SK-N-SH treated with all-trans-retinoic acid at 6 μM for 48 hours (cell line): ENCODE results near the gene ZAP70.

Experiments
- ATAC-seq: fragments of 200-7000 bp; cut with Tn5 transposase; 3 replicates; pipeline ENCODE4 v1.9.1; 2020; ENCODE audit warnings: mild to moderate bottlenecking, moderate library complexity
- ARNTL ChIP-seq: fragments of 450-650 bp; formaldehyde crosslinking; IDR thresholded peaks from 2 replicates; pipeline ENCODE4 v1.5.0; 2020; ENCODE audit warnings: low read depth, mild to moderate bottlenecking, moderate library complexity, borderline replicate concordance
- BACH2 ChIP-seq: fragments of 250-450 bp; sonication (Bioruptor Pico); IDR thresholded peaks from 2 replicates; pipeline ENCODE4 v1.9.0; 2021; ENCODE audit warnings: mild to moderate bottlenecking, borderline replicate concordance
- CSDC2 ChIP-seq: fragments of 250-450 bp; sonication (Bioruptor Pico); IDR thresholded peaks from 2 replicates; pipeline ENCODE4 v1.5.0; 2020; ENCODE audit warnings: mild to moderate bottlenecking, moderate library complexity
- ESRRG ChIP-seq: fragments of 250-450 bp; sonication (Bioruptor Pico); IDR thresholded peaks from 2 replicates; pipeline ENCODE4 v1.6.1; 2021; ENCODE audit warnings: mild to moderate bottlenecking
- GLIS3 ChIP-seq: fragments of 250-450 bp; sonication (Bioruptor Pico); IDR thresholded peaks from 2 replicates; pipeline ENCODE4 v1.5.0; 2020; ENCODE audit warnings: mild to moderate bottlenecking, moderate library complexity
- ISL1 ChIP-seq: fragments of 250-450 bp; sonication (Bioruptor Pico); IDR thresholded peaks from 2 replicates; pipeline ENCODE4 v2.1.2; 2022; ENCODE audit warnings: mild to moderate bottlenecking, moderate library complexity
- OSR1 ChIP-seq: fragments of 250-450 bp; sonication (Bioruptor Pico); IDR thresholded peaks from 2 replicates; pipeline ENCODE4 v1.8.0; 2022; ENCODE audit warnings: moderate library complexity, mild to moderate bottlenecking, inconsistent platforms
- PPARA ChIP-seq: fragments of 250-450 bp; sonication (Bioruptor Pico); IDR thresholded peaks from 2 replicates; pipeline ENCODE4 v1.5.0; 2020; ENCODE audit warnings: mild to moderate bottlenecking, borderline replicate concordance
- RARB ChIP-seq: fragments of 250-450 bp; sonication (Bioruptor Pico); IDR thresholded peaks from 2 replicates; pipeline ENCODE4 v1.8.0; 2021; ENCODE audit warnings: mild to moderate bottlenecking, moderate library complexity
- SNAI2 ChIP-seq: fragments of 250-450 bp; sonication (Bioruptor Pico); IDR thresholded peaks from 2 replicates; pipeline ENCODE4 v1.5.0; 2020; ENCODE audit warnings: mild to moderate bottlenecking, moderate library complexity
- TCF4 ChIP-seq: fragments of 250-450 bp; sonication (Bioruptor Pico); IDR thresholded peaks from 2 replicates; pipeline ENCODE4 v1.8.0; 2021; ENCODE audit warnings: mild to moderate bottlenecking, moderate library complexity, borderline replicate concordance
- TOX ChIP-seq: fragments of 250-450 bp; sonication (Bioruptor Pico); IDR thresholded peaks from 2 replicates; pipeline ENCODE4 v1.8.0; 2021; ENCODE audit warnings: mild to moderate bottlenecking, moderate library complexity, borderline replicate concordance
- ZC3H10 ChIP-seq: fragments of 250-450 bp; sonication (Bioruptor Pico); IDR thresholded peaks from 2 replicates; pipeline ENCODE4 v1.5.1; 2021; ENCODE audit warnings: mild to moderate bottlenecking, moderate library complexity
- ZFP3 ChIP-seq: fragments of 250-450 bp; sonication (Bioruptor Pico); IDR thresholded peaks from 2 replicates; pipeline ENCODE4 v1.5.0; 2020; ENCODE audit warnings: mild to moderate bottlenecking, moderate library complexity
- ZFP30 ChIP-seq: fragments of 450-650 bp; formaldehyde crosslinking; IDR thresholded peaks from 2 replicates; pipeline ENCODE4 v1.5.0; 2022; ENCODE audit warnings: mild to moderate bottlenecking, moderate library complexity
- ZNF565 ChIP-seq: fragments of 450-650 bp; formaldehyde crosslinking; conservative IDR thresholded peaks from 2 replicates; pipeline ENCODE4 v1.5.0; 2020; ENCODE audit warnings: low read depth, mild to moderate bottlenecking, moderate library complexity
- ZNF8 ChIP-seq: fragments of 450-650 bp; formaldehyde crosslinking; IDR thresholded peaks from 2 replicates; pipeline ENCODE4 v1.5.0; 2020; ENCODE audit warnings: mild to moderate bottlenecking, moderate library complexity
- TF ChIP-seq, protein P1 (sequence below): fragments of 250-450 bp; sonication (Bioruptor Pico); IDR thresholded peaks from 2 replicates; pipeline ENCODE4 v1.8.0; 2021; ENCODE audit warnings: low read depth, mild to moderate bottlenecking, moderate library complexity, borderline replicate concordance
- TF ChIP-seq, protein P2 (sequence below): fragments of 250-450 bp; sonication (Bioruptor Pico); IDR thresholded peaks from 2 replicates; pipeline ENCODE4 v1.5.1; 2021; ENCODE audit warnings: mild to moderate bottlenecking, moderate library complexity
- TF ChIP-seq, protein P3 (sequence below): fragments of 250-450 bp; sonication (Bioruptor Pico); IDR thresholded peaks from 2 replicates; pipeline ENCODE4 v1.5.0; 2020; ENCODE audit warnings: mild to moderate bottlenecking, moderate library complexity
- TF ChIP-seq, protein P4 (sequence below): fragments of 250-450 bp; sonication (Bioruptor Pico); IDR thresholded peaks from 2 replicates; pipeline ENCODE4 v1.8.0; 2020; ENCODE audit warnings: mild to moderate bottlenecking, moderate library complexity, borderline replicate concordance

Gene ZAP70

DNA sequence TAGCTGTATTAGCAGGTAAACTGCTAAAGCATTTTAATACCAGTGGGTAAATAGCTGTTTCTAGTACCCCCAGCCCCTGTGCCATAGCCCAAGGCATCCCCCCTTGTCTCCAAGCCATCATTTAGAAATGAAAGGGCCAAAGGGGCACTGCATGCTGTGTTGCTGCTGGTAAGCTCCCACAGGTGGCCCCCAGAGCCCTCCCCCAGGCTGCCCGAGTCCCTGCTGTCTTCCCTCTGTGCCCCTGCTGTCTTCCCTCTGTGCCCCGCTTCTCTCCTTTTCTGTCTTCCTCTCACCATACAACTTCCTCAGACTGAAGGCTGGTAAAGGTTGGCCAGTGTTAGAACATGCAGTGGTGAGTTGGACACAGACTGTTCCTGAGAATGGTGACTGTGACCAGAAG lies 42.1 kb downstream of the ZAP70 start:
- ATAC-seq, result no peak
- TF ChIP-seq ESRRG (CRISPR knock-in tag), result no peak
- no peak for TF ChIP-seq CSDC2 (CRISPR knock-in tag)
- TF ChIP-seq PPARA (CRISPR knock-in tag), result no peak
- TF ChIP-seq SNAI2 (CRISPR knock-in tag), result no peak
- TF ChIP-seq GLIS3 (CRISPR knock-in tag), result no peak
- no peak for TF ChIP-seq ZNF8 (CRISPR knock-in tag)
- TF ChIP-seq ARNTL, result no peak
- TF ChIP-seq RARB (CRISPR knock-in tag), result no peak
- TF ChIP-seq, protein P1, sequence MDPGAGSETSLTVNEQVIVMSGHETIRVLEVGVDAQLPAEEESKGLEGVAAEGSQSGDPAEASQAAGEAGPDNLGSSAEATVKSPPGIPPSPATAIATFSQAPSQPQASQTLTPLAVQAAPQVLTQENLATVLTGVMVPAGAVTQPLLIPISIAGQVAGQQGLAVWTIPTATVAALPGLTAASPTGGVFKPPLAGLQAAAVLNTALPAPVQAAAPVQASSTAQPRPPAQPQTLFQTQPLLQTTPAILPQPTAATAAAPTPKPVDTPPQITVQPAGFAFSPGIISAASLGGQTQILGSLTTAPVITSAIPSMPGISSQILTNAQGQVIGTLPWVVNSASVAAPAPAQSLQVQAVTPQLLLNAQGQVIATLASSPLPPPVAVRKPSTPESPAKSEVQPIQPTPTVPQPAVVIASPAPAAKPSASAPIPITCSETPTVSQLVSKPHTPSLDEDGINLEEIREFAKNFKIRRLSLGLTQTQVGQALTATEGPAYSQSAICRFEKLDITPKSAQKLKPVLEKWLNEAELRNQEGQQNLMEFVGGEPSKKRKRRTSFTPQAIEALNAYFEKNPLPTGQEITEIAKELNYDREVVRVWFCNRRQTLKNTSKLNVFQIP, result no peak
- no peak for TF ChIP-seq ZC3H10 (CRISPR knock-in tag)
- TF ChIP-seq, protein P2, sequence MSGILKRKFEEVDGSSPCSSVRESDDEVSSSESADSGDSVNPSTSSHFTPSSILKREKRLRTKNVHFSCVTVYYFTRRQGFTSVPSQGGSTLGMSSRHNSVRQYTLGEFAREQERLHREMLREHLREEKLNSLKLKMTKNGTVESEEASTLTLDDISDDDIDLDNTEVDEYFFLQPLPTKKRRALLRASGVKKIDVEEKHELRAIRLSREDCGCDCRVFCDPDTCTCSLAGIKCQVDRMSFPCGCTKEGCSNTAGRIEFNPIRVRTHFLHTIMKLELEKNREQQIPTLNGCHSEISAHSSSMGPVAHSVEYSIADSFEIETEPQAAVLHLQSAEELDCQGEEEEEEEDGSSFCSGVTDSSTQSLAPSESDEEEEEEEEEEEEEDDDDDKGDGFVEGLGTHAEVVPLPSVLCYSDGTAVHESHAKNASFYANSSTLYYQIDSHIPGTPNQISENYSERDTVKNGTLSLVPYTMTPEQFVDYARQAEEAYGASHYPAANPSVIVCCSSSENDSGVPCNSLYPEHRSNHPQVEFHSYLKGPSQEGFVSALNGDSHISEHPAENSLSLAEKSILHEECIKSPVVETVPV (CRISPR knock-in tag), result no peak
- TF ChIP-seq BACH2 (CRISPR knock-in tag), result no peak

DNA sequence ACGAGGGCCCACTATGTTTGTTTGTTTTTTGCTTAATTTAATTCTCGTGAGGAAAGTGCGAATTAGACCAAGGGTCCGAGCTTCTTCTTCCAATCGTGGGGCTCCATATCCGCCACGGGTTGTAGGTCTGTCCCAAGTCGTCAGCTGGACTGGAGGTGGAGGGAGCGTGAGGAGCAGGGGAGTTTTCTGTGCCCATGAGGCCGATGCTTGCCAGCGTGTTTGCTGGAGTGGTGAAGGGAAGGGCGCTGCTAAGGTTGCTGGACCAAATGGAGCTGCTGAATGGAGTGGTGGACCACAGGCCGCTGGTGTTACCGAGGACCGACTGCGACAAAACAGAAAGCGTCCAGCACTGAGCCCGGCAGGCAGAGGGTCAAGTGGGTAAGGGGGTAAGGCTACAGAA lies 43.7 kb downstream of the ZAP70 start:
- no peak for ATAC-seq
- TF ChIP-seq CSDC2 (CRISPR knock-in tag) (no peak), SNAI2 (CRISPR knock-in tag) (no peak), ZC3H10 (CRISPR knock-in tag) (no peak), OSR1 (CRISPR knock-in tag) (no peak), TCF4 (CRISPR knock-in tag) (no peak), ZFP30 (CRISPR knock-in tag) (no peak), ARNTL (no peak), ISL1 (CRISPR knock-in tag) (no peak), TOX (CRISPR knock-in tag) (no peak), RARB (CRISPR knock-in tag) (no peak), PPARA (CRISPR knock-in tag) (no peak), ZNF8 (CRISPR knock-in tag) (no peak), ZNF565 (CRISPR knock-in tag) (no peak), ZFP3 (CRISPR knock-in tag) (no peak), ESRRG (CRISPR knock-in tag) (no peak)
- TF ChIP-seq, protein P3, sequence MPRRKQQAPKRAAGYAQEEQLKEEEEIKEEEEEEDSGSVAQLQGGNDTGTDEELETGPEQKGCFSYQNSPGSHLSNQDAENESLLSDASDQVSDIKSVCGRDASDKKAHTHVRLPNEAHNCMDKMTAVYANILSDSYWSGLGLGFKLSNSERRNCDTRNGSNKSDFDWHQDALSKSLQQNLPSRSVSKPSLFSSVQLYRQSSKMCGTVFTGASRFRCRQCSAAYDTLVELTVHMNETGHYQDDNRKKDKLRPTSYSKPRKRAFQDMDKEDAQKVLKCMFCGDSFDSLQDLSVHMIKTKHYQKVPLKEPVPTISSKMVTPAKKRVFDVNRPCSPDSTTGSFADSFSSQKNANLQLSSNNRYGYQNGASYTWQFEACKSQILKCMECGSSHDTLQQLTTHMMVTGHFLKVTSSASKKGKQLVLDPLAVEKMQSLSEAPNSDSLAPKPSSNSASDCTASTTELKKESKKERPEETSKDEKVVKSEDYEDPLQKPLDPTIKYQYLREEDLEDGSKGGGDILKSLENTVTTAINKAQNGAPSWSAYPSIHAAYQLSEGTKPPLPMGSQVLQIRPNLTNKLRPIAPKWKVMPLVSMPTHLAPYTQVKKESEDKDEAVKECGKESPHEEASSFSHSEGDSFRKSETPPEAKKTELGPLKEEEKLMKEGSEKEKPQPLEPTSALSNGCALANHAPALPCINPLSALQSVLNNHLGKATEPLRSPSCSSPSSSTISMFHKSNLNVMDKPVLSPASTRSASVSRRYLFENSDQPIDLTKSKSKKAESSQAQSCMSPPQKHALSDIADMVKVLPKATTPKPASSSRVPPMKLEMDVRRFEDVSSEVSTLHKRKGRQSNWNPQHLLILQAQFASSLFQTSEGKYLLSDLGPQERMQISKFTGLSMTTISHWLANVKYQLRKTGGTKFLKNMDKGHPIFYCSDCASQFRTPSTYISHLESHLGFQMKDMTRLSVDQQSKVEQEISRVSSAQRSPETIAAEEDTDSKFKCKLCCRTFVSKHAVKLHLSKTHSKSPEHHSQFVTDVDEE (CRISPR knock-in tag), result no peak
- TF ChIP-seq, protein P2 (CRISPR knock-in tag), result no peak
- TF ChIP-seq, protein P1, result no peak
- TF ChIP-seq, protein P4, sequence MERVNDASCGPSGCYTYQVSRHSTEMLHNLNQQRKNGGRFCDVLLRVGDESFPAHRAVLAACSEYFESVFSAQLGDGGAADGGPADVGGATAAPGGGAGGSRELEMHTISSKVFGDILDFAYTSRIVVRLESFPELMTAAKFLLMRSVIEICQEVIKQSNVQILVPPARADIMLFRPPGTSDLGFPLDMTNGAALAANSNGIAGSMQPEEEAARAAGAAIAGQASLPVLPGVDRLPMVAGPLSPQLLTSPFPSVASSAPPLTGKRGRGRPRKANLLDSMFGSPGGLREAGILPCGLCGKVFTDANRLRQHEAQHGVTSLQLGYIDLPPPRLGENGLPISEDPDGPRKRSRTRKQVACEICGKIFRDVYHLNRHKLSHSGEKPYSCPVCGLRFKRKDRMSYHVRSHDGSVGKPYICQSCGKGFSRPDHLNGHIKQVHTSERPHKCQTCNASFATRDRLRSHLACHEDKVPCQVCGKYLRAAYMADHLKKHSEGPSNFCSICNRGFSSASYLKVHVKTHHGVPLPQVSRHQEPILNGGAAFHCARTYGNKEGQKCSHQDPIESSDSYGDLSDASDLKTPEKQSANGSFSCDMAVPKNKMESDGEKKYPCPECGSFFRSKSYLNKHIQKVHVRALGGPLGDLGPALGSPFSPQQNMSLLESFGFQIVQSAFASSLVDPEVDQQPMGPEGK (CRISPR knock-in tag), result no peak
